K562 (cell line): ENCODE results near the gene EPHA1. TPM values are rescaled to one million over a fixed set of nuclear protein-coding genes. Genes with fewer than 3 reads are reported as not detected.

Experiments used
- AFF4 ChIP-seq: sonication (generic); formaldehyde crosslinking; IDR thresholded peaks from 2 replicates; pipeline ENCODE4 v1.8.0; 2023; ENCODE audit warnings: mild to moderate bottlenecking, missing genetic modification reagents
- BCL6 ChIP-seq: fragments of 250-450 bp; sonication (Bioruptor Pico); IDR thresholded peaks from 2 replicates; pipeline ENCODE4 v1.4.0; 2020
- BRD4 ChIP-seq: fragments of 200-600 bp; sonication (generic); IDR thresholded peaks from 2 replicates; pipeline ENCODE4 v1.6.1; 2017; ENCODE audit warnings: inconsistent platforms
- CBX3 ChIP-seq, 2 experiments: IDR thresholded peaks; 1 replicate in 1 of 2; 2 replicates in 1 of 2; pipeline ENCODE4 v1.6.1; 2012; ENCODE audit warnings: inconsistent platforms in 2 of 2, low read length in 2 of 2, borderline replicate concordance in 1 of 2, control low read depth in 1 of 2
- CTCF ChIP-seq, 3 experiments: IDR thresholded peaks in 2 of 3; conservative IDR thresholded peaks in 1 of 3; 2 replicates each; pipeline ENCODE4 v1.5.1; 2011 to 2012; ENCODE audit warnings: low read length in 3 of 3, mild to moderate bottlenecking in 3 of 3, control low read depth in 2 of 3, improper control_type of control experiment in 1 of 3, inconsistent platforms in 1 of 3, low read depth in 1 of 3, mixed read lengths in 1 of 3, moderate library complexity in 1 of 3; ENCODE audit not compliant: insufficient read depth in 2 of 3
- EHMT2 ChIP-seq: fragments of 450-650 bp; IDR thresholded peaks from 2 replicates; pipeline ENCODE4 v1.6.1; 2018; ENCODE audit warnings: antibody characterized with exemption
- HMG20A ChIP-seq: fragments of 450-650 bp; formaldehyde crosslinking; conservative IDR thresholded peaks from 2 replicates; pipeline ENCODE4 v1.4.0; 2020; ENCODE audit warnings: mild to moderate bottlenecking, mixed read lengths
- MLLT1 ChIP-seq, 2 experiments: fragments of 450-650 bp; IDR thresholded peaks; 2 replicates each; pipeline ENCODE4 v1.6.1; 2016
- RFX1 ChIP-seq: fragments of 450-650 bp; IDR thresholded peaks from 2 replicates; pipeline ENCODE4 v1.6.1; 2016; ENCODE audit warnings: mild to moderate bottlenecking, moderate library complexity
- ZKSCAN3 ChIP-seq: fragments of 250-450 bp; sonication (Bioruptor Pico); IDR thresholded peaks from 2 replicates; pipeline ENCODE4 v1.4.0; 2020
- polyA plus RNA-seq, 8 experiments: library from polyadenylated mRNA; depleted of rRNA in 4 of 8; stranded (reverse) in 5 of 8; unstranded in 3 of 8; fragments of >200 nt; fragmentation: Nextera tagmentation in 2 of 8; fragmentation: Illumina TruSeq in 1 of 8; extraction: Ambion mirVana in 2 of 8; extraction: Trizol in 1 of 8; gene quantifications; 2 replicates each; pipeline versions ENCODE4 v1.2.1 to v1.2.3, GENCODE V29; 2011 to 2014; ENCODE audit warnings: inconsistent platforms in 1 of 8, missing spikeins in 1 of 8
- total RNA-seq, 7 experiments: library from RNA; depleted of rRNA in 6 of 7; stranded (reverse); fragments of >200 nt in 6 of 7; fragmentation: Illumina TruSeq in 2 of 7; extraction: Trizol in 2 of 7; gene quantifications; 2 replicates each; pipeline versions ENCODE4 v1.2.1 to v1.2.3, GENCODE V29; 2011 to 2021; ENCODE audit warnings: low replicate concordance in 1 of 7

EPHA1 gene
- total and polyA plus RNA-seq, 9 of the 15 experiments (the other 6 are each of a cell fraction or from before 2014, with no cell fraction given): 0.22 to 0.57 (median 0.32) TPM; not detected in 6

- TF ChIP-seq AFF4 (no peak), EHMT2 (no peak), ZKSCAN3 (no peak), MLLT1 (IDR thresholded peaks at IDR 0.05) (no peak), BRD4 (0 out of 2 replicates have a peak, but pooled peaks have one; percentile 62), RFX1 (no peak), HMG20A (CRISPR knock-in tag) (no peak), CTCF (IDR thresholded peaks at IDR 0.05 in 2 of 3, conservative IDR thresholded peaks at IDR 0.05 in 1 of 3; ENCODE audit: insufficient read depth in 2 of 3, low read depth in 1 of 3, low read length in 3 of 3) (no peak), BCL6 (CRISPR knock-in tag) (no peak), CBX3 (IDR thresholded peaks at IDR 0.05; ENCODE audit: borderline replicate concordance in 1 of 2, low read length in 2 of 2) (no peak)
Measured at GRCh38 chr7:143382126-143382790, 26.4 kb downstream of the EPHA1 start (continued).
